Subcutaneous adipose tissue (tissue), 4 donors: ENCODE measurements around the gene ZBTB33. TPM values are rescaled to one million over a fixed set of nuclear protein-coding genes. Genes with fewer than 3 reads are reported as not detected.

ENCODE experiments used
- total RNA-seq, 4 donors: library from RNA; depleted of rRNA; stranded (reverse); fragments of >200 nt; gene quantifications; one replicate each; pipeline ENCODE4 v1.1.0, GENCODE V29; 2016
- TF ChIP-seq, protein P1 (sequence below): fragments of 450-650 bp; IDR thresholded peaks from one replicate; pipeline ENCODE4 v1.5.1; 2016; ENCODE audit warnings: low read depth, mild to moderate bottlenecking, control low read depth, antibody characterized with exemption, moderate library complexity

ZBTB33 gene
- total RNA-seq, 4 donors from 2014 or later = 10.5 to 22.0 (median 15.2) TPM

DNA sequence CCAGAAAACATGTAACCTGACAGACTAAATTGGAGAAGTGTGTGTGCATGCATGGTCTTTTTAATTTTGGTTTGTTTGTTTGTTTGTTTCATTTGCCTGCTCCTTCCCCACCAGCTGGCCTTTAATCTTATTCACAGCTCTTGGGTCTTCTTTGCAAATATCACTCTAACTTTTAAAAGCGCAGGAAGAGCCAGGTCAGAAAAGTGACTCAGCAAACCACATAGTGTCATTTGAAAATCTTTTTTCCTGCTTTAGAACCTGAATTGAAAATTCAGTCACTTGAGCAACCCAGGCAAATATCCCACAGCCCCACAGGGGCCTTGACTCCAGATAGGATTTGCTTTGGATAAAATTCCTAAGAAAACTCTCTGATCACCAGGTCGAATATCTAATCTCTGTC, 56.0 kb downstream of the ZBTB33 start:
- TF ChIP-seq, protein P1, sequence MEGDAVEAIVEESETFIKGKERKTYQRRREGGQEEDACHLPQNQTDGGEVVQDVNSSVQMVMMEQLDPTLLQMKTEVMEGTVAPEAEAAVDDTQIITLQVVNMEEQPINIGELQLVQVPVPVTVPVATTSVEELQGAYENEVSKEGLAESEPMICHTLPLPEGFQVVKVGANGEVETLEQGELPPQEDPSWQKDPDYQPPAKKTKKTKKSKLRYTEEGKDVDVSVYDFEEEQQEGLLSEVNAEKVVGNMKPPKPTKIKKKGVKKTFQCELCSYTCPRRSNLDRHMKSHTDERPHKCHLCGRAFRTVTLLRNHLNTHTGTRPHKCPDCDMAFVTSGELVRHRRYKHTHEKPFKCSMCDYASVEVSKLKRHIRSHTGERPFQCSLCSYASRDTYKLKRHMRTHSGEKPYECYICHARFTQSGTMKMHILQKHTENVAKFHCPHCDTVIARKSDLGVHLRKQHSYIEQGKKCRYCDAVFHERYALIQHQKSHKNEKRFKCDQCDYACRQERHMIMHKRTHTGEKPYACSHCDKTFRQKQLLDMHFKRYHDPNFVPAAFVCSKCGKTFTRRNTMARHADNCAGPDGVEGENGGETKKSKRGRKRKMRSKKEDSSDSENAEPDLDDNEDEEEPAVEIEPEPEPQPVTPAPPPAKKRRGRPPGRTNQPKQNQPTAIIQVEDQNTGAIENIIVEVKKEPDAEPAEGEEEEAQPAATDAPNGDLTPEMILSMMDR = no peak

Other genes starting within 250 kb of the ZBTB33 start
- not detected for gene RHOXF2B, start 173.1 kb upstream of the ZBTB33 start, total RNA-seq
- gene RHOXF1, start 134.9 kb upstream of the ZBTB33 start, total RNA-seq = 1 to 10 TPM; 1.0 to 4.7 (median 1.9) TPM
- not detected for gene RHOXF2, start 92.2 kb upstream of the ZBTB33 start, total RNA-seq
- 1 to 10 TPM in 2 of 4 donors, under 1 TPM in 1, not detected in 1; 0.88 to 4.1 (median 2.9) TPM for gene TMEM255A, start 60.6 kb downstream of the ZBTB33 start, total RNA-seq
- not detected for gene ATP1B4, start 111.3 kb downstream of the ZBTB33 start, total RNA-seq
- gene LAMP2, start 218.5 kb downstream of the ZBTB33 start, total RNA-seq = 100 to 1,000 TPM in 3 of 4 donors, 10 to 100 TPM in 1; 67.3 to 224 (median 130) TPM